GM12872 (cell line): ENCODE results near the gene MEI4.

Experiments used
- CTCF ChIP-seq: IDR thresholded peaks from 3 replicates; pipeline ENCODE4 v1.5.1; 2011; ENCODE audit warnings: low read depth, mild to moderate bottlenecking, low read length, moderate library complexity; ENCODE audit not compliant: insufficient read depth

The MEI4 gene

GRCh38 chr6:77856391-77856790, 203.6 kb downstream of the MEI4 start:
- TF ChIP-seq CTCF, result no peak

GRCh38 chr6:77857421-77857820, 204.6 kb downstream of the MEI4 start:
- TF ChIP-seq CTCF, result no peak

GRCh38 chr6:77876300-77876699, 223.5 kb downstream of the MEI4 start:
- no peak for TF ChIP-seq CTCF

GRCh38 chr6:77879527-77879926, 226.7 kb downstream of the MEI4 start:
- TF ChIP-seq CTCF, result no peak

- TF ChIP-seq CTCF, result no peak
These were observed 227.7 kb downstream of the MEI4 start for GRCh38 chr6:77880501-77880900.

GRCh38 chr6:77883851-77884250, 231.0 kb downstream of the MEI4 start:
- TF ChIP-seq CTCF, result no peak

- TF ChIP-seq CTCF, result no peak
These were observed 240.6 kb downstream of the MEI4 start for GRCh38 chr6:77893391-77893790.

- no peak for TF ChIP-seq CTCF
These were observed 253.2 kb downstream of the MEI4 start for GRCh38 chr6:77906070-77906469.
